HG03025 (cell line): ENCODE results near the gene GRAP2.

ENCODE experiments used
- ATAC-seq: cut with Tn5 transposase; IDR thresholded peaks from one replicate; pipeline ENCODE4 v1.9.1; 2021; ENCODE audit warnings: mild to moderate bottlenecking, moderate library complexity; ENCODE audit not compliant: unreplicated experiment, low FRiP score

Gene GRAP2

DNA sequence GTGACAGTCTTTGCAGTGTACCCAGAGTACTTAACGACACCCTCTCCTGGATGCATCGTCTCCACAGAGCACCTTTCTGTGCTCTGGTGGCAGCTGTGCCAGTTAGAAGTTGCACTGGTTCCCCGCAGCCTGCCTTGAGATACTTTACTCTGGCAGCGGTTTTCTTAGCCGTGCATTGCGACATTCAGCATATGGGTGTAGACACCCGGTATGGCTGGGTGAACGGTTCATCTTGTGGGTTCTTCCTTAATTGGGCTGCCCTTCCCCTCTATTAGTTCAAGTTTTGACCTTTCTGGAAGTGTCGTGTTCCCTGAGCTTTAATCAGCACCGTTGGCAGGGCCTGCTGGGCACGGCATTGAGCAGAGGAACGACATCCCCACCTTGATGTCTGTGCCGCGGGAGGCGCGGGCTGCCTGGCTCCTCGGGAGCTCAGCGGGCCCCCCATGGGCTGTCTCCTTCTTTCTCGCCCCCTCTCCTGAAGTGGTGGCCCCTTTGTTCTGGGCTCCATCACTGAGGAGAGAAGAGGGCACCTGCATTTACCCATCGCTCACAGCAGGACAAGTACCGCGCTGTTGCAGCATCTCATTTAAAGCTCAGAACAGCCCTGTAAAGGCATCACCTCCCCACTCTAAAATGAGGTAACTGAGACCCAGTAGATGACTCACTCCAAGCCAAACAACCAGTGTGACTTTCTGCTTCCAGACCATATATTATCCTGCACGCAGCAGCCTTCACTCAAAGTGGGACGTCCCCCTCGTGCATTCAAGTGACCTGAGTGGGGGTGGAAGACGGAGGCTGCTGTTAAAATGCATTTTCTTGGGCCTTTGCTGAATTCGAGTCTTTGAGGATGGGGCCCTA lies 107.2 kb downstream of the GRAP2 start:
- no peak for ATAC-seq

GRCh38 chr22:40008726-40009291 lies 107.9 kb downstream of the GRAP2 start:
- ATAC-seq: no peak

DNA sequence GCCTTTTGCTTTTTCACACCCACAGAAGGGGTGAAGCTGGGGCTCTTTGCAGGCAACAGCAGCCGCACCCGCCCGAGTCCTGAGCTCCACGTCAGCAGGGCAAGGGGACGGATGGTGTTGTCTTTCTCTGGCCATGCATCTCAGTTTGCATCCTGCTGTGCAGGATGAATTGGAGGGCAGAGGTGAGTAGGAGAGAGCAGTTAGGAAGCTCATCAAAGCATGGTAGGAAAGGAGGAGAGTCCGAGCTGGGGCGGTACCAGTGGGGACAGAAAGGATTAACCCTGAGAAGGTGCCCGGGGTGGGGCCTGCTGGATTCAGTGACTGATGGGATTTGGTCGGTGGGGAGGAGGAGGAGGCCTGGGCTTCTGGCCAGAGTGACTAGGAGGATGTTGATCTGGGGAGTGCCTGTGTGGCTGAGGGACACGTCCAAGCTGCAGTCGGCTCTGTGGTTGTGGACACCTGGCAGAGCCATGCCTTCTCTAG lies 108.4 kb downstream of the GRAP2 start:
- ATAC-seq: no peak

- ATAC-seq: no peak
Measured at GRCh38 chr22:40009951-40010671, 109.2 kb downstream of the GRAP2 start.

- ATAC-seq: no peak
Measured at GRCh38 chr22:40010746-40011145, 109.9 kb downstream of the GRAP2 start.

DNA sequence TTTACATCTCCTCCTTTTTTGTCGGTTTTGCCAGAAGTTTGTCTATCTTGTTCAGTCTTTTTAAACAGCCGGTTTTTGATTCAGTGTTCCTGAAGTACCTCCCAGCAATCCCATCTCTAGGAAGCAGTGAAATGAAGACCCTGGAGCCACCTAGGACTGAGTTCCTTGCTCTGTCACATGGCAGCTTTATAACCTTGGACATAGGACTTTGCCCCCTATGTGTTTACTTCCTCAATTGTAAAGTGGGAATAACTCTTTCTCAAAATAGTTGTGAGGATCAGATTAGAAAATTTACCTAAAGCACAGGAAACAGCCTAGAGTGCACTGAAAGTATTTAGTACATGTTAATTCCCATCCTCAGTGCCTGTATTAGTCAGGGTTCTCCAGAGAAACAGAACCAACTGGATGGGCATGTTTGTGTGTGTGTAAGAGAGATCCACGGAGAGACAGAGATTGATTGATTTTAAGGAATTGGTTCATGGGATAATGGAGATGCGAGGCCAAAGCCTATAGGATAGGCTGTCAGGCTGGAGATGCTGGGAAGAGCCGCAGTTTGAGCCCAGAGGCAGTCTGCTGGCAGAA lies 113.9 kb downstream of the GRAP2 start:
- no peak for ATAC-seq

GRCh38 chr22:40015358-40015976 lies 114.6 kb downstream of the GRAP2 start:
- no peak for ATAC-seq

DNA sequence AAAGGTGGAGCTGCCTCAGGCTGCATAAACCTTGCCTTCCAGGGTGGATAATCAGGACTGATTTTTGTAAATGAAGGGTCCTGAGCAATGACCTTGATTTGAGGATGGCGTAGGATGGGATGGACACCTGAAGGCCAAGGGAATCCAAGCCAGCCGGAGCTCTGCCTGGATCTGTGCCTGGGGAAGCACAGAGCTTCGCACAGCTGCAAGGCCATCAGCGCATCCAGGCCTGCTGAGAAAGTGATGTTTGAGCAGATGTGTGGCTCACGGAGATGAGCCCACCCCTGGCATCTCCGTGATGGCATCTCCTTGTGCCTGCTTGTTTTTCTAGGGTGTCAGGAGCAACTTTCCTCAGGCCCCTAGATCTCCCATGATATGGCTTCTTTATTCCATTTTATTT lies 117.2 kb downstream of the GRAP2 start:
- ATAC-seq: no peak

DNA sequence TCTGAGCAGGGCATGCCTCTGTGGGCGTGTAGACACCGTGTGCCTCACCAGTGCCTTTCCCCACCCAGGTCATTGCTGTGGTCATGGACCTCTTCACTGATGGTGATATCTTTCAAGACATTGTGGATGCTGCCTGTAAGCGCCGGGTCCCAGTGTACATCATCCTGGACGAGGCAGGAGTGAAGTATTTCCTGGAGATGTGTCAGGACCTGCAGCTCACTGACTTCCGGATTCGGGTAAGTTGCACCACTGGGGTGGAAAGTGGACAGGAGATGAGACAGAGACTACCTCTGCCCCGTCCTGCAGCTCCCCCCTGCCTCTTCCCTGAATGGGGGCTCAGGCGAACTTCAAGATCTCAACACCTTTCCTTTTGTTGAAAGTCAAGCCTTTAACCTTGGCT lies 118.2 kb downstream of the GRAP2 start:
- no peak for ATAC-seq

- ATAC-seq: no peak
Measured at GRCh38 chr22:40020956-40021355, 120.1 kb downstream of the GRAP2 start.

DNA sequence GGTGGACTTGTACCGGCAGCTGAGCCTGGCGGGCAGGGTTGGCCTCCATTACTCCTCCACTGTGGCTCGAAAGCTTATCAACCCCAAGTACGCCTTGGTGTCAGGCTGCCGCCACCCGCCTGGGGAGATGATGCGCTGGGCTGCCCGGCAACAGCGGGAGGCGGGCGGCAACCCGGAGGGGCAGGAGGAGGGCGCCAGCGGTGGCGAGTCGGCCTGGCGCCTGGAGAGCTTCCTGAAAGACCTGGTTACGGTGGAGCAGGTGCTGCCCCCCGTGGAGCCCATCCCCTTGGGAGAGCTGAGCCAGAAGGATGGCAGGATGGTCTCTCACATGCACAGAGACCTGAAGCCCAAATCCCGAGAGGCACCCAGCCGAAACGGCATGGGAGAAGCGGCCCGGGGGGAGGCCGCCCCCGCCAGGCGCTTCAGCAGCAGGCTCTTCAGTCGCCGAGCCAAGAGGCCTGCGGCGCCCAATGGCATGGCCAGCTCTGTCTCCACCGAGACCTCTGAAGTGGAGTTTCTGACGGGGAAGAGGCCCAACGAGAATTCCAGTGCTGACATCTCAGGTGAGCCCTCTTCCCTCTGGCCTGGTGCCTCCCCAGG lies 120.6 kb downstream of the GRAP2 start:
- no peak for ATAC-seq

DNA sequence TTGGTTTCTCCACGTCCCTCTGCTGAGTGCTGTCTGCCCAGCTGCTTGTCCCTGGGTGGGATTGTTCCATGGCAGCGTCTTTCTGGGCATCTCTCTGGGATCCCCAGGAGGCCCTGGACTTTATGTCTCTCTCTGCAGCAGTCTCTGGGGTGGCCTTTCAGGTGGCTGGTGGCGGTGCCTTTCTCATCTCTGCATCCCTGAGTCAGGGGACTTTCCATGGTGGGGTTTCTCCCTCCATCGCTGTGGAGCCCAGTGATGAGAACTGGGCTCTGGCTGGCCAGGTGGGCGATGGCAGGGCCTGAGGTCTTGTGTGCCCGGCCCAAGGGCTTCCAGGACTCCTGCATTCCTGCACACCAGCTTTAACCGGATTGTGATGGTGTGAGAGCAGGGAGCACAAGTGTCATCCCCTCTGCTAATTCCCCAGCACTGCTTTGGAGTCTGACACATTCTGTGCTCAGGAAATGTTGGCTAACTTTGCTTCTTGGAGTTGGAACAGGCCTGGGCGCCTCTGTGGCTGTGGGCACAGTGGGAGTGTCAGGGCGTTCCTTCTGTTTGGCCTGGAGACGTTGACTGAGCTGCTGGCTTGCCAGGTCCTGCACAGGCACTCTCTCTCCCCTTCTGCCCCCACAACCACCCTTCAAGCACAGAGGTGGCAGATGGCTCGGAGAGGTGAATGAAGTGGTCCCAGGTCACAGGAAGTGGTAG lies 121.8 kb downstream of the GRAP2 start:
- ATAC-seq: no peak
